Astrocyte (in vitro differentiated cells and primary cell): Measurements from ENCODE around the gene ZFYVE27.

Experiments used
- CTCF ChIP-seq: IDR thresholded peaks from 2 replicates; pipeline ENCODE4 v1.5.1; 2011; ENCODE audit warnings: low read depth, mild to moderate bottlenecking, inconsistent platforms, low read length, moderate library complexity; ENCODE audit not compliant: insufficient read depth
- EZH2 ChIP-seq: IDR thresholded peaks from 2 replicates; pipeline ENCODE4 v1.6.1; 2012; ENCODE audit warnings: mild to moderate bottlenecking, low read length, inconsistent platforms; ENCODE audit not compliant: insufficient read depth

DNA sequence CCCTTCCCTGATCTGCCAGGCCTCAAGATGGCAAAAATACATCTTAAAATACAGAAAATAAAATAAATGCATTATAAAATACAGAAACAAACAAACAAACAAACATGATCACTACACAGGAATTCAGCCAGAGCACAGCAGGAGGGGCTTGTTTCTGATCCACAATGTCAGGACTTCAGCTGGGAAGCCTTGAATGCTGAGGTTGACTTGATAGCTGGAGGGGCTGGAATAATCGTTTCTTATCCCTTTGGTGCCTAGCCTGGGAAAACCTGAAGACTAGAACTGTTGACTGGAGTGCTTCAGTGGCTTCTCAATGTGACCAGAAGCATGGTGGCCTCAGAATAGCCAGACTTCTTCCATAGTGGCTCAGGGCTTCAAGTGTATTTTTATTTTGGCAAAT lies 32.6 kb upstream of the ZFYVE27 start:
- no peak for TF ChIP-seq CTCF
- no peak for TF ChIP-seq EZH2
